H1 (cell line): ENCODE measurements around the gene INPP5E.

ENCODE experiments used
- POLR2A ChIP-seq, 2 experiments: IDR thresholded peaks; 1 replicate in 1 of 2; 2 replicates in 1 of 2; pipeline ENCODE4 v1.6.1; 2011; ENCODE audit warnings: low read depth in 2 of 2, low read length in 2 of 2, mild to moderate bottlenecking in 2 of 2; ENCODE audit errors: control extremely low read depth in 1 of 2
- YY1 ChIP-seq: IDR thresholded peaks from 2 replicates; pipeline ENCODE4 v1.6.1; 2011; ENCODE audit warnings: low read depth, mild to moderate bottlenecking, low read length
- TF ChIP-seq, protein P1 (sequence below): IDR thresholded peaks from 2 replicates; pipeline ENCODE4 v1.6.1; 2011; ENCODE audit warnings: low read depth, mild to moderate bottlenecking, low read length; ENCODE audit not compliant: insufficient read depth

DNA sequence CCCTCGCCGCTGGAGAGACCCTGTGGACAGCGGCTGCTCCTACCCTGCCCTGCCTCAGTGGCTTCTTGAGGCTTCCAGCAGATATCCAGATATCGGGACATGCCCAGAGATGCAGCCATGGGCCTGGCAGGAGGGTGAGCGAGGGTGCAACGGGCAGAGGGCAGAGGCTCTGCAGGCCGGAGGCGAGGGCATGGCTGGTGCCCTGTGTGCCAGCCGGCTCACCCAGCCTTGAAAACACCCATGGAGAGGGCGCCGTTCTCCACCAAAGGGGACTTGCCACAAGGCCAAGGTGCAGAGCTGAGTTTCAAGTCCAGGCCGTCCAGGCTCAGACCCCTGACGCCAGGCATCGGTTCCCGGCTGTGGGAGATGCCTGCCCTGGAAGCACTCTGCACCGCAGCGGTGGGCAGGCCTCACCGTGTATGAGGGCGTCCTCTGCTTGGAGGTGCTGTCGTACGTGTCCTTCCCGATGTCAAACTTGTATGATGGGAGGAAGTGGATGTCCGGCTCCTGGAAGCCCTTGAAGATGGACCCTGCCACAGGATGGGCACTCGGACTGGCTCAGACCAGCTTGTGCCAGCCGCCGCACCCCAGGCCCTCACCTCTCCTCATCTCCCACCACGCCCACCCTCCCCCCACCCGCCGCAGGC lies 8.9 kb downstream of the INPP5E start:
- TF ChIP-seq YY1 = no peak
- TF ChIP-seq, protein P1, sequence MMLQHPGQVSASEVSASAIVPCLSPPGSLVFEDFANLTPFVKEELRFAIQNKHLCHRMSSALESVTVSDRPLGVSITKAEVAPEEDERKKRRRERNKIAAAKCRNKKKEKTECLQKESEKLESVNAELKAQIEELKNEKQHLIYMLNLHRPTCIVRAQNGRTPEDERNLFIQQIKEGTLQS = no peak
- no peak for TF ChIP-seq POLR2A (IDR thresholded peaks at IDR 0.05; ENCODE audit: control extremely low read depth in 1 of 2, low read depth in 2 of 2, low read length in 2 of 2)
